HG03139 (cell line): ENCODE data around the gene UBA6.

Experiments used
- ATAC-seq: cut with Tn5 transposase; IDR thresholded peaks from one replicate; pipeline ENCODE4 v1.9.1; 2021; ENCODE audit not compliant: unreplicated experiment

UBA6 gene

DNA sequence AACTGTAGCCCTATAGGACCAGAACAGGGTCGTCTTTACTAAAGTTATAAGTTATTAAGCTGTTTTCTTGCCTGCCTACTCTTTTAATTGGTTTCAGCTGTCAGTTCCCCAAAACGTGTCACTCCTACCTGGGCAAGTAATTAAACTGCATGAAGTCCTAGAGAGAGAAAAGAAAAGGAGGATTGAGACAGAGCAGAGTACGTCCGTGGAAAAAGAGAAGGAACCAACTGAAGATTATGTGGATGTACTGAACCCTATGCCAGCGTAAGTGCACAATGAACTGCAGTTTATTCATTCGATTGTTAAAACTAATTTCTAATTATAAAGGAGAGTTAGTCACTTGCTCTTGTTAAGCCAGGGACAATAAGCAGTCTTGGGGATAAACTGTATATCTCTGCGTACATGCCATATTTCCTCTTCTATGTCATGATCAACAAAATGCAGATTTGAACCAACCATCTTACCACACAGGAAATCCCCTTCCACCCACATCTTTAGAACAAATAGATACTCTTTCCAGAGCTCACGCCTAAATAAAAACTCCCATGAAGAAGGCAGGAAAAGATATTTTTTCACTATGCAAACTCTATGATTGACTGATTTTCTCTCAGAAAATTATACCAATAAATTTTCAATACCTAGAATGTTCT lies 119.6 kb downstream of the UBA6 start:
- no peak for ATAC-seq

DNA sequence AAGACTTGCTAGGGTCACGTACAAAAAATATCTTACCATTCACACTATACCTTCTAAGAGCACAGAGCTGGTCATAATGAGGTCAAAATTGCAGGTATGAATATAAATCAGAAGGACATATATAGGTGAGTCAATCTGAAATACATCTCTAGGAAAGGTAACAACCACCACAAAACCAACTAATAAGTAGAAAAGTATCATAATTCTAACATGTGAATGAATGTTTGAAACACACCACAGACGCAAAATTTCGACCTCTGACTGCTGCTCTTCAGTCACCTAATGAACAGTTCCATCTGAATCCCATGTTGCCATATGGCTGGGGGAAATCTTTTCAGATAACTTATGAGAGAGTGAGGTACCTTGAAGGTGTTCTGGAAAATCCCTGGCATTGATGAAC lies 120.4 kb downstream of the UBA6 start:
- ATAC-seq, result no peak

DNA sequence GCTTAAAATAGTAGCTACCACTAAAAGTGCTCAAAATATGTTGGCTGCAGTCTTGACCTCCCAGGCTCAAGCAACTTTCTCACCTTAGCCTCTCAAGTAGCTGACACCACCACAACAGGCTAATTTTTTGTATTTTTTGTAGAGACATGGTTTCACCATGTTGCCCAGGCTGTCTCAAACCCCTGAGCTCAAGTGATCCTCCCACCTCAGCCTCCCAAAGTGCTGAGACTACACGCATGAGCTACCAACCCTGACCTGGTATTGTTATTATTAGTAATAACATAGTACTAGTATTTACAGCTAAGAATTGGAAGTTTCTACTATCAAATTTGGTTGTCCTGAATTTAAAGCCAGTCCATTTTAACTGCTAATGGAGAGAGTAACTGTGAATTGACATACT lies 124.4 kb downstream of the UBA6 start:
- ATAC-seq, result peak; percentile 35

DNA sequence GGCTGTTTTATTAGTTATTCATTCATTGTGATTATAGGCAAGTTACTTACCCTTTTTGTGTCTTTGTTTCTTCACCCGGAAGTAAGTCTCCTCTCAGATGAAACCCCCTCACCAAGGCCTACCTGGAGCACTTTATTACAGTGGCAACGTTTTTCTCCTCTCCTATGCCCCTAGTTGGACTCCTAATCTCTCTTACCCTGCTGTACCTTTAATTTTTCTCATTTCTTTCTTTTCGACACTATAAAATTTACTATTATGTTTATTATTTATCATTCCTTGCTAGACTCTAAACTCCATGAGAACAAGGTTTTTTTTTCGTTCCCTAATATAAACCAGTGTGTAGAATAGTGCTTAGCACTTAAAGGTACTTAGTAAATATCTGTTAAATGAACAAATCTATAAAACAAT lies 124.9 kb downstream of the UBA6 start:
- ATAC-seq, result no peak

DNA sequence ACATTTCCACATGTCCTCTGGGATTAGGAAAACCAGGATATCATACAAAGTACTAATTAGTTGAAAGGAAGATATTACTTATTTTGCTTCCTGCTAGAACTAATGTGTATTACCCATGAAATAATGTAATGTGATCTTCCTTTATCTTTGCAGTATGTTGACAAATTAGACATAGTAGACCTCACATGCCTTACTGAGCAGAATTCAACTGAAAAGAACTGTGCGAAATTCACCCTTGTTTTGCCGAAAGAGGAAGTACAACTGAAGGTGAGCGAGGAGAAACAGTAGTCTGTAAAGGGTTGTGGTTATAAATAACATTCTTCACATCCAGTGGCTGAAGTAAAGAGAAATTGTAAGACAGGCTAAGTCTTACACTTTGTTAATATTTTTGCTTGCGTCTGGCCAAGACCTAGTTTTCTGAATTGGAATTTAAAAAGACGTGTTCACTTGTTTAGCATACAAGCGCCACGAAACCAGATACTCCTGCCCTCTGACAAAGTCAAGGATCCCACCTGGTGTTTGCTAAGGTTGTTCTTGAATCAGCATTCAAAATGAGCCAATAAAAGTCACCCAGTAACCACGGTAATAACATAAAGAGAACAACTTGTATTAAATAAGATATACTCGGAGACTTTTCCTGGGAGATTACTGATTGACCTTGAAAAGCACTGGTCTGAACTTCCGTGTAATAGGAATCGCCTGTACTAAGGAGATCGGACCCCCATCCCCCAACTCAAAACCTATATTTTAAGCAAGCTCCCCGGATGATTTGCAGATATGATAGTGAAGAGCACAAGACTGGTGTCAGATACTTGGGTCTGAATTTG lies 125.5 kb downstream of the UBA6 start:
- peak; percentile 89 for ATAC-seq

DNA sequence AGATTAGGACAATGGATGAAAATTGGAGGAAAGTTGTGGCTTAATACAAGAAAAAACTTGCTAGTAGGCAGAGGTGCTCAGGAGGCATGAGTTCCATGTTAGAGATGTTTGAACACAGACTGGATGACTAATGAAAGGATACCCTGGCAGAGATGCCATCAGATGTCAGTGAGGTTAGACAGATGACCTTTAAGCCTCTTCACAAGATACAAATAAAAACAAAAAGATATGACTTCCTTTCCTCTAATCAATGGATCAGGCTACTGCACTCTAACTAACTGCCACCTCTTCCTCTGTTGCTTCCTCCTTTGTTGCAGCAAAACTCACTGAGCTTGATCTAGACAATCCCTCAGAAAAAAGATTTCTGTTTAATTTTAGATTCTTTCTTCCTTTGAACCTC lies 127.8 kb downstream of the UBA6 start:
- ATAC-seq, result no peak

DNA sequence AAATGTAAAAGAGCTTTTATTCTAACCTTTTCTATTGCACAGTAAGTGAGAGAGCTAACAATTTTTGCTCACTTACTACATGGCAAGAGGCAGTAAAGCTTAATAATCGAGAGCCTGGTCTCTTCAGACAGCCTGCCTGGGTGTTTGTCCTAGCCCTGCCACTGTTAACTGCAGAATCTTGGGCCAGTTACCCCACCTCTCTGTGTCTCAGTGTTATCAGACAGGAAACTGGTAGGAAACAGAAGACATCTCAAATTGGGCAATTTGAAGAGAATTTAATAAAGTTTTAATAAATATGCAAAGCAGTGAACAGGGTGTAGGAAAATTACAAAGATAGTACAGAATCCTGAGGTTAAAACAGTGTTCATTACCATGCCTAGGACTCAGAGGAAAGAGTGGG lies 129.0 kb downstream of the UBA6 start:
- no peak for ATAC-seq

DNA sequence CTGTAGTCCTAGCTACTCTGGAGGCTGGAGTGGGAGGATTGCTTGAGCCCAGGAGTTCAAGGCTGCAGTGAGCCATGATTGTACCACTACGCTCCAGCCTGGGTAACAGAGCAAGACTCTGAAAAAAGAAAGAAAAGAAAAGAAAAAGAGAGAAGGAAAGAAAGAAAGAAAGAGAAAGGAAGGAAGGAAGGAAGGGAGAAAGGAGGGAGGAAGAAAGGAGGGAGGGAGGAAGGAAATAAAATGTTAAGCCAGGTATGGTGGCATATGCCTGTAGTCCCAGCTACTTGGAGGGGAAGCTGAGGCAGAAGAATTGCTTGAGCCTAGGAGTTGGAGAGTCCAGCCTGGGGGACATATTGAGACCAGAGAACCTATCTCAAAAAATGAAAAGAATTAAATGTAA lies 130.4 kb downstream of the UBA6 start:
- ATAC-seq, result no peak

DNA sequence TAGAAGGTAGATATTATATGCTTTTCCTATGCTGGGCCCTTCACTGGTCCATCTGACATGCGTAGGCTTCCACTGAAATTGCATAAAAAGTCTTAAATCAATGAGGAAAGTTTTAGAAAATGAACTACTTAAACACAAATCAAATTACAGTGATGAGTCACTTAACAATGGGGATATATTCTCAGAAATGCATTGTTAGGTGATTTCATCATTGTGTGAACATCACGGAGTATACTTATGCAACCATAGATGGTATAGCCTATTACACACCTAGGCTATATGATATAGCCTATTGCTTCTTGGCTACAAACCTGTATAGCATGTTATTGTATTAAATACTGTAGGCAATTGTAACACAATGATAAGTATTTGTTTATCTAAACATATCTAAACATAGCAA lies 132.1 kb downstream of the UBA6 start:
- no peak for ATAC-seq

DNA sequence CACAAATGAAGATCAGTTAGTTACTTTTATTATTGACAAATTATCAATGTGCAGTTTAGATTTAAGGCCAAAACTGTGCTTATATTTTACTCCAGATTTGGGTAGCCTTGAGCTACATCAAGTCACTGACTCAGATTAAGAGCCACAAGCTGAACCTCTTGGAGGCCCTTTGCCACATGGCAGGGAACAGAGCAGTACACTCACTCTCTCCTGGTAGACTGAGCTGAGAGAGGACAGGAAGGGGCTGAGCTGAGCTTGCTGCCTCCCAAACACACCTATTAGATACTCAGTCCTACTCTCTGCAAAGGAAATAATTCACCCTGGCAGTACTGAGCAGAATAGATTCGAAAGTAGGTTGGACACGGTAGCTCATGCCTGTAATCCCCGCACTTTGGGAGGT lies 134.6 kb downstream of the UBA6 start:
- ATAC-seq, result no peak

DNA sequence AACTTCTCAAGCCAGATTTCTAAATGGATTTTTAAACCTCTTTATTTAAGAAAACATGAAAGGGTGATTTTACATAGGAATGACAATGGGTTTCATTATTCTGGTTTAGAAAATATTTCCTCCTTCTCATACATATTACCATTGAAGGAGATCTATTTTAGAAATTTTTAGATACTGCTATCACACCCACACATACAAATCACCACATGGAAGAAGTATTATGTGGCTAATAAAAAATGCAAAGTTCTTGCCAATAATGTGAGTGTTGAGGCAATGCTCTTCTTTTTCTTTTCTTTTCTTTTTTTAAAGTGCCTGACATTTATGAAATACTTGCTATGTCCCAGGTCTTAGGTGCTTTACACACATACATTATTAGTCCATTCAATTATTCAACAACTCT lies 135.7 kb downstream of the UBA6 start:
- ATAC-seq, result no peak
